HEK293T (cell line): ENCODE data around the gene RSPH9.
A peak's percentile ranks its signal among the peaks of the same experiment; 100 is the strongest.

Source experiments
- CTCF ChIA-PET: fragments of 350-600 bp; formaldehyde crosslinking; extraction: SDS; loops from one replicate; lab custom pipeline; 2021; ENCODE audit warnings: antibody characterized with exemption, inconsistent platforms; lab: Yijun Ruan, JAX
- POLR2A ChIA-PET: fragments of 350-600 bp; formaldehyde crosslinking; extraction: SDS; loops from one replicate; lab custom pipeline; 2020; ENCODE audit warnings: antibody characterized with exemption, inconsistent platforms; lab: Yijun Ruan, JAX
- DNase-seq: peaks from one replicate; pipeline ENCODE4 v3.0.0; 2012; ENCODE audit warnings: mixed read lengths; ENCODE audit errors: extremely low spot score
- ARNT ChIP-seq: fragments of 450-650 bp; IDR thresholded peaks from 2 replicates; pipeline ENCODE4 v1.6.1; 2017; ENCODE audit warnings: mild to moderate bottlenecking
- BHLHE40 ChIP-seq: fragments of 450-650 bp; IDR thresholded peaks from 2 replicates; pipeline ENCODE4 v1.6.1; 2016; ENCODE audit warnings: mild to moderate bottlenecking, moderate library complexity, borderline replicate concordance
- CTBP1 ChIP-seq: fragments of 450-650 bp; IDR thresholded peaks from 2 replicates; pipeline ENCODE4 v1.6.1; 2016; ENCODE audit warnings: borderline replicate concordance
- ELF4 ChIP-seq: fragments of 450-650 bp; IDR thresholded peaks from 2 replicates; pipeline ENCODE4 v1.6.1; 2017; ENCODE audit warnings: antibody characterized with exemption
- FOXA1 ChIP-seq: fragments of 450-650 bp; IDR thresholded peaks from 2 replicates; pipeline ENCODE4 v1.6.1; 2016; ENCODE audit warnings: mild to moderate bottlenecking
- FOXK2 ChIP-seq: fragments of 450-650 bp; IDR thresholded peaks from 2 replicates; pipeline ENCODE4 v1.6.1; 2016; ENCODE audit warnings: mild to moderate bottlenecking
- FOXM1 ChIP-seq: fragments of 450-650 bp; IDR thresholded peaks from 2 replicates; pipeline ENCODE4 v1.6.1; 2017; ENCODE audit warnings: mild to moderate bottlenecking, borderline replicate concordance
- HDGF ChIP-seq: fragments of 450-650 bp; IDR thresholded peaks from 2 replicates; pipeline ENCODE4 v1.6.1; 2017; ENCODE audit warnings: antibody characterized with exemption, borderline replicate concordance
- L3MBTL2 ChIP-seq: fragments of 450-650 bp; conservative IDR thresholded peaks from 2 replicates; pipeline ENCODE4 v1.6.1; 2016; ENCODE audit warnings: mild to moderate bottlenecking
- LEF1 ChIP-seq: fragments of 450-650 bp; IDR thresholded peaks from 2 replicates; pipeline ENCODE4 v1.6.1; 2017; ENCODE audit warnings: mild to moderate bottlenecking, borderline replicate concordance
- NFRKB ChIP-seq: fragments of 450-650 bp; IDR thresholded peaks from 2 replicates; pipeline ENCODE4 v1.6.1; 2016; ENCODE audit warnings: mild to moderate bottlenecking, moderate library complexity
- PKNOX1 ChIP-seq: fragments of 450-650 bp; IDR thresholded peaks from 2 replicates; pipeline ENCODE4 v1.6.1; 2016
- SP1 ChIP-seq: fragments of 450-650 bp; IDR thresholded peaks from 2 replicates; pipeline ENCODE4 v1.6.1; 2017
- SUZ12 ChIP-seq: fragments of 450-650 bp; IDR thresholded peaks from 2 replicates; pipeline ENCODE4 v1.6.1; 2016; ENCODE audit warnings: mild to moderate bottlenecking
- TARDBP ChIP-seq: fragments of 450-650 bp; IDR thresholded peaks from 2 replicates; pipeline ENCODE4 v1.6.1; 2016
- ZNF384 ChIP-seq: fragments of 450-650 bp; IDR thresholded peaks from 2 replicates; pipeline ENCODE4 v1.6.1; 2016

The RSPH9 gene

GRCh38 chr6:43644940-43645612, at the start of gene RSPH9:
Gene RSPH9 (plus strand): TSS chr6:43645036. CDS start chr6:43645099, 63 bp downstream.
- no peak for DNase-seq
- ChIA-PET CTCF (interaction anchor here (1.4 kb wide), 1 partner anchor 22 kb away, joined by 3 read pairs; no protein-coding TSS in a partner anchor), POLR2A (interaction anchor here (1.0 to 5.3 kb wide), 3 partner anchors 9 to 16 kb away, joined by 3 to 44 read pairs (median 18); partner anchors contain the start of genes GTPBP2 and MAD2L1BP)
- TF ChIP-seq LEF1 = no peak
- no peak for TF ChIP-seq ELF4
- no peak for TF ChIP-seq NFRKB
- TF ChIP-seq CTBP1 = no peak
- TF ChIP-seq FOXA1 = no peak
- TF ChIP-seq BHLHE40 = no peak
- TF ChIP-seq ZNF384 = no peak
- no peak for TF ChIP-seq SP1
- no peak for TF ChIP-seq PKNOX1
- TF ChIP-seq TARDBP = no peak

- CTCF ChIA-PET = interaction anchor here (0.7 kb wide), 1 partner anchor 10 kb away, joined by 5 read pairs; no protein-coding TSS in a partner anchor
- POLR2A ChIA-PET = interaction anchor here (1.4 kb wide), 1 partner anchor 29 kb away, joined by 3 read pairs; the partner anchor contains the start of gene GTPBP2
- no peak for DNase-seq
- TF ChIP-seq SUZ12 (no peak), ARNT (no peak), HDGF (no peak), FOXK2 (no peak), TARDBP (no peak), FOXM1 (no peak), FOXA1 (no peak), NFRKB (no peak), ELF4 (no peak), BHLHE40 (no peak), L3MBTL2 (no peak), CTBP1 (no peak), ZNF384 (no peak), LEF1 (no peak), SP1 (no peak)
These were observed 44.2 kb upstream of the RSPH9 start for GRCh38 chr6:43600595-43600994.

- ChIA-PET CTCF (no interaction called here), POLR2A (no interaction called here)
- DNase-seq = no peak
- TF ChIP-seq BHLHE40 (no peak), ARNT (no peak), CTBP1 (no peak), SUZ12 (no peak), HDGF (no peak), NFRKB (no peak), SP1 (no peak)
These were observed 40.7 kb upstream of the RSPH9 start for GRCh38 chr6:43604174-43604573.

GRCh38 chr6:43606019-43606418, 38.8 kb upstream of the RSPH9 start:
- CTCF ChIA-PET = interaction anchor here (0.7 kb wide), 1 partner anchor 342 kb away, joined by 5 read pairs; no protein-coding TSS in a partner anchor
- DNase-seq = no peak
- POLR2A ChIA-PET = interaction anchor here (0.6 to 1.5 kb wide), 2 partner anchors 17 to 29 kb away, joined by 3 read pairs; no protein-coding TSS in a partner anchor
- TF ChIP-seq FOXM1 (no peak), PKNOX1 (no peak), NFRKB (no peak), TARDBP (no peak), ZNF384 (no peak), FOXA1 (no peak), SUZ12 (no peak)

- CTCF ChIA-PET = interaction anchor here (0.6 to 1.4 kb wide), 11 partner anchors 9 to 471 kb away, joined by 3 to 4 read pairs (median 3); partner anchors contain the start of gene GTPBP2
- TF ChIP-seq ZNF384 (peak; percentile 83), FOXM1 (no peak), SUZ12 (no peak)
- DNase-seq = peak; percentile 71
- POLR2A ChIA-PET = interaction anchor here (0.8 to 2.1 kb wide), 3 partner anchors 14 to 21 kb away, joined by 3 to 9 read pairs (median 5); partner anchors contain the start of gene GTPBP2
These were observed 36.5 kb upstream of the RSPH9 start for GRCh38 chr6:43608310-43608763.

- TF ChIP-seq FOXM1 = no peak
- no peak for TF ChIP-seq NFRKB
- TF ChIP-seq TARDBP = no peak
- no peak for TF ChIP-seq CTBP1
- no peak for TF ChIP-seq SUZ12
- no peak for TF ChIP-seq L3MBTL2
- TF ChIP-seq ZNF384 = no peak
- no peak for TF ChIP-seq FOXK2
- TF ChIP-seq PKNOX1 = no peak
- TF ChIP-seq FOXA1 = no peak
- no peak for TF ChIP-seq ARNT
- TF ChIP-seq SP1 = no peak
- no peak for TF ChIP-seq BHLHE40
- POLR2A ChIA-PET = interaction anchor here (0.8 to 2.1 kb wide), 3 partner anchors 14 to 21 kb away, joined by 3 to 9 read pairs (median 5); partner anchors contain the start of gene GTPBP2
- DNase-seq = no peak
- CTCF ChIA-PET = interaction anchor here (0.7 to 1.4 kb wide), 9 partner anchors 11 to 470 kb away, joined by 3 to 4 read pairs (median 3); partner anchors contain the start of gene GTPBP2
These were observed 36.0 kb upstream of the RSPH9 start for GRCh38 chr6:43608807-43609206.
